IMR-90 (cell line): ENCODE measurements around the gene SH3RF2. TPM values are rescaled to one million over a fixed set of nuclear protein-coding genes. Genes with fewer than 3 reads are reported as not detected.

Experiments used
- ATAC-seq: fragments of 200-7000 bp; cut with Tn5 transposase; 2 replicates; pipeline ENCODE4 v1.9.1; 2020; ENCODE audit warnings: low read depth, mild to moderate bottlenecking, moderate library complexity
- BruUV-seq: library from RNA; stranded (reverse); fragments of 400-500 nt; replicated peaks from 2 replicates; lab custom pipeline; 2021; lab: Mats Ljungman, UMichigan
- CTCF ChIA-PET: fragments of 300-600 bp; formaldehyde crosslinking; extraction: SDS; loops from one replicate; lab custom pipeline; 2021; ENCODE audit warnings: antibody characterized with exemption; lab: Yijun Ruan, JAX
- POLR2A ChIA-PET: fragments of 300-600 bp; sonication (Branson Sonifier 250); formaldehyde crosslinking; loops from one replicate; lab custom pipeline; 2022; ENCODE audit warnings: antibody characterized with exemption; ENCODE audit not compliant: unreplicated experiment; lab: Charles Lee
- DNase-seq: peaks from one replicate; pipeline ENCODE4 v3.0.0; 2013
- H2AFZ ChIP-seq: replicated peaks from 2 replicates; pipeline ENCODE3; 2013; ENCODE audit warnings: low read length, mild to moderate bottlenecking; ENCODE audit not compliant: poor library complexity
- H2AK5ac ChIP-seq: 2 replicates; pipeline ENCODE4 v1.6.1; 2013; ENCODE audit warnings: low read depth, low read length, inconsistent platforms
- H2AK9ac ChIP-seq: replicated peaks from 2 replicates; pipeline ENCODE3; 2013; ENCODE audit warnings: mild to moderate bottlenecking, low read depth, low read length, moderate library complexity; ENCODE audit not compliant: poor library complexity
- H2BK120ac ChIP-seq: 2 replicates; pipeline ENCODE4 v1.6.1; 2013; ENCODE audit warnings: low read depth, low read length, inconsistent platforms
- H2BK15ac ChIP-seq: 3 replicates; pipeline ENCODE4 v1.6.1; 2013; ENCODE audit warnings: low read depth, low read length, inconsistent platforms
- H2BK20ac ChIP-seq: 2 replicates; pipeline ENCODE4 v1.6.1; 2013; ENCODE audit warnings: low read depth, mild to moderate bottlenecking, inconsistent platforms, low read length, moderate library complexity
- H2BK5ac ChIP-seq: 2 replicates; pipeline ENCODE4 v1.6.1; 2013; ENCODE audit warnings: mild to moderate bottlenecking, low read depth, low read length, inconsistent platforms; ENCODE audit not compliant: poor library complexity, severe bottlenecking
- H3K14ac ChIP-seq: replicated peaks from 2 replicates; pipeline ENCODE4 v1.6.1; 2013; ENCODE audit warnings: low read depth, low read length, inconsistent platforms
- H3K18ac ChIP-seq: 2 replicates; pipeline ENCODE4 v1.6.1; 2013; ENCODE audit warnings: low read depth, low read length, control low read depth
- H3K23ac ChIP-seq: 2 replicates; pipeline ENCODE4 v1.6.1; 2013; ENCODE audit warnings: low read depth, low read length, inconsistent platforms
- H3K27ac ChIP-seq: 2 replicates; pipeline ENCODE4 v1.5.1; 2013; ENCODE audit warnings: mild to moderate bottlenecking, control low read depth, low read length; ENCODE audit not compliant: insufficient read depth
- H3K27me3 ChIP-seq: 2 replicates; pipeline ENCODE4 v1.6.1; 2013; ENCODE audit warnings: low read length; ENCODE audit not compliant: control insufficient read depth, insufficient read depth
- H3K36me3 ChIP-seq: 2 replicates; pipeline ENCODE4 v1.6.1; 2013; ENCODE audit warnings: low read length, mixed read lengths; ENCODE audit not compliant: control insufficient read depth, insufficient read depth
- H3K4ac ChIP-seq: 2 replicates; pipeline ENCODE4 v1.6.1; 2013; ENCODE audit warnings: low read depth, low read length, inconsistent platforms
- H3K4me1 ChIP-seq: 2 replicates; pipeline ENCODE4 v1.6.1; 2013; ENCODE audit warnings: low read length, mixed read lengths; ENCODE audit not compliant: control insufficient read depth, insufficient read depth
- H3K4me2 ChIP-seq: 2 replicates; pipeline ENCODE4 v1.6.1; 2013; ENCODE audit warnings: low read depth, mild to moderate bottlenecking, control low read depth, low read length, moderate library complexity
- H3K4me3 ChIP-seq: 2 replicates; pipeline ENCODE4 v1.5.1; 2013; ENCODE audit warnings: low read depth, mild to moderate bottlenecking, control low read depth, low read length, moderate library complexity; ENCODE audit not compliant: insufficient read depth
- H3K56ac ChIP-seq: 2 replicates; pipeline ENCODE4 v1.6.1; 2013; ENCODE audit warnings: low read length, inconsistent platforms; ENCODE audit not compliant: insufficient read depth; ENCODE audit errors: extremely low read depth
- H3K79me1 ChIP-seq, 2 experiments: 2 replicates each; pipeline ENCODE4 v1.6.1; 2013; ENCODE audit warnings: low read length in 2 of 2, inconsistent platforms in 1 of 2, low read depth in 1 of 2
- H3K9ac ChIP-seq: 2 replicates; pipeline ENCODE4 v1.6.1; 2013; ENCODE audit warnings: low read depth, low read length, control low read depth
- H3K9me1 ChIP-seq: 2 replicates; pipeline ENCODE4 v1.6.1; 2013; ENCODE audit warnings: low read length, inconsistent platforms; ENCODE audit not compliant: insufficient read depth
- H3K9me3 ChIP-seq: 2 replicates; pipeline ENCODE4 v1.6.1; 2013; ENCODE audit warnings: low read length; ENCODE audit not compliant: control insufficient read depth, insufficient read depth
- H4K20me1 ChIP-seq: 2 replicates; pipeline ENCODE4 v1.6.1; 2013; ENCODE audit warnings: low read length, inconsistent platforms; ENCODE audit not compliant: insufficient read depth
- H4K5ac ChIP-seq: 2 replicates; pipeline ENCODE4 v1.6.1; 2013; ENCODE audit warnings: mild to moderate bottlenecking, low read depth, low read length, control low read depth
- H4K8ac ChIP-seq, 2 experiments: 2 replicates each; pipeline ENCODE4 v1.6.1; 2013; ENCODE audit warnings: low read depth in 2 of 2, low read length in 2 of 2, control low read depth in 1 of 2, inconsistent platforms in 1 of 2
- H4K91ac ChIP-seq: 2 replicates; pipeline ENCODE4 v1.6.1; 2013; ENCODE audit warnings: low read depth, low read length, inconsistent platforms; ENCODE audit not compliant: insufficient read depth
- BHLHE40 ChIP-seq: fragments of 150-350 bp; IDR thresholded peaks from 2 replicates; pipeline ENCODE4 v1.6.1; 2016; ENCODE audit warnings: mild to moderate bottlenecking, low read depth, low read length
- CEBPB ChIP-seq: IDR thresholded peaks from 2 replicates; pipeline ENCODE4 v1.6.1; 2012; ENCODE audit warnings: low read depth, low read length, improper control_type of control experiment
- CHD1 ChIP-seq: IDR thresholded peaks from 2 replicates; pipeline ENCODE4 v1.6.1; 2012; ENCODE audit warnings: low read depth, low read length, improper control_type of control experiment
- FOS ChIP-seq: fragments of 150-350 bp; IDR thresholded peaks from 2 replicates; pipeline ENCODE4 v1.6.1; 2016; ENCODE audit warnings: low read depth, low read length
- MAFK ChIP-seq: IDR thresholded peaks from 2 replicates; pipeline ENCODE4 v1.6.1; 2012; ENCODE audit warnings: low read depth, low read length, improper control_type of control experiment
- MAZ ChIP-seq: IDR thresholded peaks from 2 replicates; pipeline ENCODE4 v1.6.1; 2012; ENCODE audit warnings: low read depth, mild to moderate bottlenecking, low read length, improper control_type of control experiment, moderate library complexity, borderline replicate concordance
- MXI1 ChIP-seq: IDR thresholded peaks from 2 replicates; pipeline ENCODE4 v1.6.1; 2012; ENCODE audit warnings: low read depth, mild to moderate bottlenecking, low read length, moderate library complexity, borderline replicate concordance
- NFE2L2 ChIP-seq: fragments of 150-350 bp; IDR thresholded peaks from 2 replicates; pipeline ENCODE4 v1.6.1; 2016; ENCODE audit warnings: low read depth, mild to moderate bottlenecking, low read length
- POLR2A ChIP-seq: IDR thresholded peaks from 2 replicates; pipeline ENCODE4 v1.6.1; 2012; ENCODE audit warnings: mild to moderate bottlenecking, low read depth, low read length
- RAD21 ChIP-seq: IDR thresholded peaks from 2 replicates; pipeline ENCODE4 v1.6.1; 2012; ENCODE audit warnings: low read length, improper control_type of control experiment
- RCOR1 ChIP-seq: IDR thresholded peaks from 2 replicates; pipeline ENCODE4 v1.6.1; 2012; ENCODE audit warnings: mild to moderate bottlenecking, low read length, improper control_type of control experiment; ENCODE audit not compliant: insufficient replicate concordance
- RFX5 ChIP-seq: IDR thresholded peaks from 2 replicates; pipeline ENCODE4 v1.8.0; 2012; ENCODE audit warnings: low read depth, mild to moderate bottlenecking, low read length, moderate library complexity
- SMC3 ChIP-seq: fragments of 150-350 bp; IDR thresholded peaks from 2 replicates; pipeline ENCODE4 v1.6.1; 2016; ENCODE audit warnings: low read depth, mild to moderate bottlenecking, antibody characterized with exemption, low read length, moderate library complexity
- WGBS, 2 experiments: methylation state at CpG; one replicate each; pipeline versions ENCODE4 v1.1.5 to v1.1.7; 2013; ENCODE audit warnings: missing lambda C conversion rate in 2 of 2; ENCODE audit not compliant: insufficient read length in 1 of 2; ENCODE audit errors: extremely low coverage in 2 of 2; 5-methylcytosine and 5-hydroxymethylcytosine counted together
- dilution Hi-C: fragments of 300-500 bp; cut with HindIII; formaldehyde crosslinking; loops from one replicate; pipeline ENCODE4 v1.14.3; 2018; ENCODE audit warnings: low sequenced_read_pairs; ENCODE audit not compliant: unreplicated experiment
- in situ Hi-C: fragments of 300-500 bp; cut with MboI; formaldehyde crosslinking; loops from 3 replicates; pipeline ENCODE4 v1.14.3; 2019; ENCODE audit warnings: low sequenced_read_pairs, inconsistent platforms, mixed read lengths
- intact Hi-C: fragments of 100-400 bp; cut with micrococcal nuclease; formaldehyde crosslinking; loops from 2 replicates; pipeline ENCODE4 v1.10.0; 2022
- polyA plus RNA-seq, 3 experiments: library from polyadenylated mRNA; depleted of rRNA; stranded (reverse); fragments of >200 nt; gene quantifications; 2 replicates each; pipeline ENCODE4 v1.2.3, GENCODE V29; 2012; ENCODE audit warnings: low replicate concordance in 1 of 3
- total RNA-seq: library from RNA; depleted of rRNA; stranded (reverse); fragments of >200 nt; gene quantifications from 2 replicates; pipeline ENCODE4 v1.2.3, GENCODE V29; 2012
- TF ChIP-seq, protein P1 (sequence below): fragments of 150-350 bp; IDR thresholded peaks from 2 replicates; pipeline ENCODE4 v1.6.1; 2017; ENCODE audit warnings: mild to moderate bottlenecking, antibody characterized with exemption, low read length, low read depth
- TF ChIP-seq, protein P2 (sequence below): fragments of 150-350 bp; IDR thresholded peaks from 2 replicates; pipeline ENCODE4 v1.6.1; 2016; ENCODE audit warnings: low read depth, mild to moderate bottlenecking, low read length, moderate library complexity, borderline replicate concordance
- TF ChIP-seq, protein P3 (sequence below): conservative IDR thresholded peaks from 2 replicates; pipeline ENCODE4 v1.5.1; 2012; ENCODE audit warnings: mild to moderate bottlenecking, low read depth, low read length, improper control_type of control experiment

SH3RF2 gene
- total and polyA plus RNA-seq, 2 of the 4 experiments (the other 2 are of a cell fraction): 1.3 to 1.7 TPM

- ATAC-seq (no peak), DNase-seq (no peak)
- Histone ChIP-seq H4K20me1 (no peaks in the 10 kb centered on the region), H4K91ac (no peak overlapping the region), H3K9me3 (no peaks in the 10 kb centered on the region), H2BK5ac (no peak overlapping the region), H3K36me3 (no peaks in the 10 kb centered on the region), H2AK5ac (no peak overlapping the region), H3K9ac (no peak overlapping the region), H2BK20ac (no peak overlapping the region), H3K14ac (no peak overlapping the region), H2BK120ac (no peak overlapping the region), H4K8ac (no peak overlapping the region), H3K27ac (no peak overlapping the region), H2BK15ac (no peak overlapping the region), H3K4me3 (no peak overlapping the region), H3K4ac (no peak overlapping the region), H2AK9ac (no peak overlapping the region), H3K79me1 (no peaks in the 10 kb centered on the region), H3K4me1 (no peaks in the 10 kb centered on the region), H3K18ac (no peak overlapping the region), H3K4me2 (no peak overlapping the region), H3K27me3 (peaks cover 7% of the 10 kb centered on the region; the same call in 1 of the 2 replicates), H2AFZ (peak overlapping the region; percentile 18), H3K9me1 (no peaks in the 10 kb centered on the region), H3K23ac (no peak overlapping the region), H3K56ac (no peak overlapping the region), H4K5ac (no peak overlapping the region)
- ChIA-PET POLR2A (no interaction called here), CTCF (no interaction called here)
- TF ChIP-seq RCOR1 (no peak), SMC3 (no peak), RAD21 (no peak), NFE2L2 (no peak), MAZ (no peak), CHD1 (no peak), FOS (no peak), POLR2A (no peak), CEBPB (no peak), RFX5 (no peak), BHLHE40 (no peak), MXI1 (no peak), MAFK (no peak)
- TF ChIP-seq, protein P1, sequence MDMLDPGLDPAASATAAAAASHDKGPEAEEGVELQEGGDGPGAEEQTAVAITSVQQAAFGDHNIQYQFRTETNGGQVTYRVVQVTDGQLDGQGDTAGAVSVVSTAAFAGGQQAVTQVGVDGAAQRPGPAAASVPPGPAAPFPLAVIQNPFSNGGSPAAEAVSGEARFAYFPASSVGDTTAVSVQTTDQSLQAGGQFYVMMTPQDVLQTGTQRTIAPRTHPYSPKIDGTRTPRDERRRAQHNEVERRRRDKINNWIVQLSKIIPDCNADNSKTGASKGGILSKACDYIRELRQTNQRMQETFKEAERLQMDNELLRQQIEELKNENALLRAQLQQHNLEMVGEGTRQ: no peak
- TF ChIP-seq, protein P2, sequence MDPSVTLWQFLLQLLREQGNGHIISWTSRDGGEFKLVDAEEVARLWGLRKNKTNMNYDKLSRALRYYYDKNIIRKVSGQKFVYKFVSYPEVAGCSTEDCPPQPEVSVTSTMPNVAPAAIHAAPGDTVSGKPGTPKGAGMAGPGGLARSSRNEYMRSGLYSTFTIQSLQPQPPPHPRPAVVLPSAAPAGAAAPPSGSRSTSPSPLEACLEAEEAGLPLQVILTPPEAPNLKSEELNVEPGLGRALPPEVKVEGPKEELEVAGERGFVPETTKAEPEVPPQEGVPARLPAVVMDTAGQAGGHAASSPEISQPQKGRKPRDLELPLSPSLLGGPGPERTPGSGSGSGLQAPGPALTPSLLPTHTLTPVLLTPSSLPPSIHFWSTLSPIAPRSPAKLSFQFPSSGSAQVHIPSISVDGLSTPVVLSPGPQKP: no peak
- TF ChIP-seq, protein P3, sequence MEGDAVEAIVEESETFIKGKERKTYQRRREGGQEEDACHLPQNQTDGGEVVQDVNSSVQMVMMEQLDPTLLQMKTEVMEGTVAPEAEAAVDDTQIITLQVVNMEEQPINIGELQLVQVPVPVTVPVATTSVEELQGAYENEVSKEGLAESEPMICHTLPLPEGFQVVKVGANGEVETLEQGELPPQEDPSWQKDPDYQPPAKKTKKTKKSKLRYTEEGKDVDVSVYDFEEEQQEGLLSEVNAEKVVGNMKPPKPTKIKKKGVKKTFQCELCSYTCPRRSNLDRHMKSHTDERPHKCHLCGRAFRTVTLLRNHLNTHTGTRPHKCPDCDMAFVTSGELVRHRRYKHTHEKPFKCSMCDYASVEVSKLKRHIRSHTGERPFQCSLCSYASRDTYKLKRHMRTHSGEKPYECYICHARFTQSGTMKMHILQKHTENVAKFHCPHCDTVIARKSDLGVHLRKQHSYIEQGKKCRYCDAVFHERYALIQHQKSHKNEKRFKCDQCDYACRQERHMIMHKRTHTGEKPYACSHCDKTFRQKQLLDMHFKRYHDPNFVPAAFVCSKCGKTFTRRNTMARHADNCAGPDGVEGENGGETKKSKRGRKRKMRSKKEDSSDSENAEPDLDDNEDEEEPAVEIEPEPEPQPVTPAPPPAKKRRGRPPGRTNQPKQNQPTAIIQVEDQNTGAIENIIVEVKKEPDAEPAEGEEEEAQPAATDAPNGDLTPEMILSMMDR: no peak
- intact Hi-C loops: no loop called here
- in situ Hi-C loops: no loop called here
- WGBS, 2 experiments: 93% methylated on average over 5 of the region's 8 CpGs; no CpG with 5 or more reads in 1 of the 2 experiments
- BruUV-seq: no TSS peak
- dilution Hi-C loops: no loop called here
Observed at GRCh38 chr5:146066968-146067367, 130.6 kb downstream of the SH3RF2 start.
